Trophoblast cell (in vitro differentiated cells and primary cell): ENCODE results near the gene HDGFL3.

ENCODE experiments used
- DNase-seq, 2 donors: peaks; one replicate each; pipeline ENCODE4 v3.0.0-alpha.2; 2016
- H2AFZ ChIP-seq: 2 replicates; pipeline ENCODE4 v1.6.1; 2013; ENCODE audit warnings: low read length, moderate library complexity, mild to moderate bottlenecking; ENCODE audit not compliant: insufficient read depth, poor library complexity
- H2AK5ac ChIP-seq: 2 replicates; pipeline ENCODE4 v1.6.1; 2013; ENCODE audit warnings: mild to moderate bottlenecking, low read length
- H2BK120ac ChIP-seq: 2 replicates; pipeline ENCODE4 v1.6.1; 2013; ENCODE audit warnings: low read length, mild to moderate bottlenecking, moderate library complexity; ENCODE audit not compliant: insufficient read depth, poor library complexity
- H2BK12ac ChIP-seq: 2 replicates; pipeline ENCODE4 v1.6.1; 2013; ENCODE audit warnings: mild to moderate bottlenecking, low read length, moderate library complexity
- H2BK5ac ChIP-seq: 2 replicates; pipeline ENCODE4 v1.6.1; 2013; ENCODE audit warnings: low read length, low read depth, moderate library complexity, mild to moderate bottlenecking; ENCODE audit not compliant: poor library complexity
- H3K14ac ChIP-seq: 2 replicates; pipeline ENCODE4 v1.6.1; 2013; ENCODE audit warnings: mild to moderate bottlenecking, low read length
- H3K18ac ChIP-seq: 2 replicates; pipeline ENCODE4 v1.6.1; 2013; ENCODE audit warnings: mild to moderate bottlenecking, low read length
- H3K23ac ChIP-seq: 2 replicates; pipeline ENCODE4 v1.6.1; 2013; ENCODE audit warnings: low read length
- H3K27ac ChIP-seq: 2 replicates; pipeline ENCODE4 v1.5.1; 2013; ENCODE audit warnings: low read depth, mild to moderate bottlenecking, inconsistent platforms, low read length, moderate library complexity
- H3K27me3 ChIP-seq: 2 replicates; pipeline ENCODE4 v1.6.1; 2013; ENCODE audit warnings: inconsistent platforms, mild to moderate bottlenecking, low read length, moderate library complexity; ENCODE audit not compliant: insufficient read depth
- H3K36me3 ChIP-seq, 2 experiments: 1 replicate in 1 of 2; 2 replicates in 1 of 2; pipeline ENCODE4 v1.6.1; 2013; ENCODE audit warnings: low read length in 2 of 2, mild to moderate bottlenecking in 2 of 2, moderate library complexity in 1 of 2; ENCODE audit not compliant: insufficient read depth in 2 of 2, control insufficient read depth in 1 of 2
- H3K4ac ChIP-seq: 2 replicates; pipeline ENCODE4 v1.6.1; 2013; ENCODE audit warnings: low read depth, mild to moderate bottlenecking, low read length, moderate library complexity
- H3K4me1 ChIP-seq, 2 experiments: 1 replicate in 1 of 2; 2 replicates in 1 of 2; pipeline ENCODE4 v1.6.1; 2013; ENCODE audit warnings: low read length in 2 of 2, mild to moderate bottlenecking in 2 of 2, moderate library complexity in 1 of 2; ENCODE audit not compliant: insufficient read depth in 2 of 2, control insufficient read depth in 1 of 2
- H3K4me2 ChIP-seq: 2 replicates; pipeline ENCODE4 v1.6.1; 2013; ENCODE audit warnings: inconsistent platforms, mild to moderate bottlenecking, low read length, moderate library complexity
- H3K4me3 ChIP-seq: 2 replicates; pipeline ENCODE4 v1.5.1; 2013; ENCODE audit warnings: mild to moderate bottlenecking, low read depth, low read length, inconsistent platforms
- H3K79me1 ChIP-seq: one replicate; pipeline ENCODE4 v1.6.1; 2013; ENCODE audit warnings: low read length
- H3K79me2 ChIP-seq: 2 replicates; pipeline ENCODE4 v1.6.1; 2013; ENCODE audit warnings: low read length, mild to moderate bottlenecking; ENCODE audit not compliant: control insufficient read depth, insufficient read depth, poor library complexity
- H3K9ac ChIP-seq: 2 replicates; pipeline ENCODE4 v1.6.1; 2013; ENCODE audit warnings: mild to moderate bottlenecking, low read length
- H3K9me3 ChIP-seq: 2 replicates; pipeline ENCODE4 v1.6.1; 2013; ENCODE audit warnings: low read depth, mild to moderate bottlenecking, control low read depth, inconsistent platforms, low read length; ENCODE audit not compliant: insufficient read depth
- H4K12ac ChIP-seq: 2 replicates; pipeline ENCODE4 v1.6.1; 2013; ENCODE audit warnings: low read depth, mild to moderate bottlenecking, low read length, moderate library complexity
- H4K8ac ChIP-seq: 2 replicates; pipeline ENCODE4 v1.6.1; 2013; ENCODE audit warnings: low read depth, mild to moderate bottlenecking, low read length, moderate library complexity
- H4K91ac ChIP-seq: one replicate; pipeline ENCODE4 v1.6.1; 2013; ENCODE audit warnings: low read depth, mild to moderate bottlenecking, low read length, moderate library complexity
- WGBS: extraction: QIAGEN DNeasy Blood & Tissue Kit; methylation state at CpG from one replicate; pipeline ENCODE4 v1.1.7; 2013; ENCODE audit warnings: missing lambda C conversion rate; ENCODE audit not compliant: insufficient read length, insufficient coverage; ENCODE audit errors: extremely low coverage; 5-methylcytosine and 5-hydroxymethylcytosine counted together

HDGFL3 gene

GRCh38 chr15:83160741-83161140 is 46.9 kb downstream of the HDGFL3 start:
- DNase-seq: no peak
- Histone ChIP-seq H3K9ac (no peak overlapping the region), H4K12ac (no peak overlapping the region), H3K23ac (no peak overlapping the region), H3K27me3 (no peaks in the 10 kb centered on the region), H3K36me3 (peaks cover 2 to 5% of the 10 kb centered on the region in 2 experiments), H2AK5ac (no peak overlapping the region), H2BK5ac (no peak overlapping the region), H3K79me2 (no peaks in the 10 kb centered on the region), H3K79me1 (no peaks in the 10 kb centered on the region), H4K91ac (no peak overlapping the region), H3K4me1 (no peaks in the 10 kb centered on the region), H3K4me2 (no peak overlapping the region), H2AFZ (no peak overlapping the region), H3K4me3 (no peak overlapping the region), H2BK12ac (no peak overlapping the region), H3K14ac (no peak overlapping the region), H3K9me3 (no peaks in the 10 kb centered on the region), H3K27ac (no peak overlapping the region), H3K4ac (no peak overlapping the region), H2BK120ac (no peak overlapping the region), H4K8ac (no peak overlapping the region), H3K18ac (no peak overlapping the region)
- WGBS: no CpG with 5 or more reads among the region's 3 CpGs

- Histone ChIP-seq H3K79me2 (no peaks in the 10 kb centered on the region), H3K4me3 (no peak overlapping the region), H2BK120ac (no peak overlapping the region), H3K4me2 (no peak overlapping the region), H3K4me1 (no peaks in the 10 kb centered on the region), H3K23ac (no peak overlapping the region), H3K36me3 (peaks cover 2 to 5% of the 10 kb centered on the region in 2 experiments), H4K12ac (no peak overlapping the region), H3K27me3 (no peaks in the 10 kb centered on the region), H3K79me1 (no peaks in the 10 kb centered on the region), H3K27ac (no peak overlapping the region), H2AK5ac (no peak overlapping the region), H2BK12ac (no peak overlapping the region), H3K18ac (no peak overlapping the region), H4K91ac (no peak overlapping the region), H2AFZ (no peak overlapping the region), H3K4ac (no peak overlapping the region), H3K9ac (no peak overlapping the region), H3K9me3 (no peaks in the 10 kb centered on the region), H2BK5ac (no peak overlapping the region), H4K8ac (no peak overlapping the region), H3K14ac (no peak overlapping the region)
- no CpG with 5 or more reads among the region's 1 CpG for WGBS
- DNase-seq: peak; percentile 10 to 58
Measured at GRCh38 chr15:83158393-83158792, 49.2 kb downstream of the HDGFL3 start.

DNA sequence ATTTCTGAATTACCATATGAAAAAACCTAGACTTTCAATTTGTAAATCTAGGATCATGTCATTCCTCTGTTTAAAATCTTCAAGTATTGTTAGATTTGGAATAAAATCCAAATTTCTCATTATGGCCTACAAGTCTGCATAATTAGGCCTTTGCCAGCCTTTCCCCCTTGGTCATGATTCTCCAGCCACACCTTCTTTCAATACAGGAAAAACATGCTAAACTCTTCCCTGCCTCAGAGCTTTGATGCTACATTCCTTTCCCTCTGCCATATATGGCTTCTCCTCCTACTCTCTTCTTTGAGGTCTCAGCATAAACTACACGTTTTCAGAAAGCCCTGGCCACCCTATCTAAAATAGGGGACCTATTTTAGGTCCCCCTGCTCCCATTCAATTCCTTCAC is 51.7 kb downstream of the HDGFL3 start:
- Histone ChIP-seq H2BK5ac (no peak overlapping the region), H3K14ac (no peak overlapping the region), H3K36me3 (peaks cover 3 to 5% of the 10 kb centered on the region in 2 experiments), H3K4me3 (no peak overlapping the region), H3K23ac (no peak overlapping the region), H2BK12ac (no peak overlapping the region), H3K18ac (no peak overlapping the region), H4K8ac (no peak overlapping the region), H3K27ac (no peak overlapping the region), H3K79me2 (no peaks in the 10 kb centered on the region), H3K4me2 (no peak overlapping the region), H3K9me3 (no peaks in the 10 kb centered on the region), H2AFZ (no peak overlapping the region), H2AK5ac (no peak overlapping the region), H3K27me3 (no peaks in the 10 kb centered on the region), H2BK120ac (no peak overlapping the region), H3K4me1 (no peaks in the 10 kb centered on the region), H3K4ac (no peak overlapping the region), H4K12ac (no peak overlapping the region), H3K79me1 (no peaks in the 10 kb centered on the region), H4K91ac (no peak overlapping the region), H3K9ac (no peak overlapping the region)
- DNase-seq: peak in 1 of 2 donors; percentile 1
- WGBS: no CpG with 5 or more reads among the region's 1 CpG

DNA sequence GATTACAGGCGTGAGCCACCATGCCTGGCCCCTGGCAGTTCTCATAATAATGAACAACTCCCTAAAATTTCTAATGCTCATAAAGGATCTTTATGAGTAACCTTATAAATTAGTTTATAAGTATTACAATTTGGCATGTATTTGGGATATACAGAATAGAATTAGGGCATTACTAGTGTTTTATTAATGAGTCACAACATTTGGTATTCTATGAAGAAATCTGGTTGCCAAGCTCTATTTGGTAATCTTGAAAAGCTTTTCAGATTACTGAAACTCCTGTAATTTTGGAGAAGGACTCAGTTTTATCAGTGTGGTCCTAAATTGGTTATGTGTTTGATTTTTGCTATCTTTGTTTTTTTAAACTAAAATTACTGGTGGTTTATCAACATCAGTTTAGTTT is 54.3 kb downstream of the HDGFL3 start:
- H3K79me2 ChIP-seq: no peaks in the 10 kb centered on the region
- no peaks in the 10 kb centered on the region for H3K9me3 ChIP-seq
- no peak overlapping the region for H3K4ac ChIP-seq
- H3K18ac ChIP-seq: no peak overlapping the region
- H3K9ac ChIP-seq: no peak overlapping the region
- no peak overlapping the region for H2BK12ac ChIP-seq
- H3K27me3 ChIP-seq: no peaks in the 10 kb centered on the region
- no peak overlapping the region for H3K4me3 ChIP-seq
- no peak overlapping the region for H3K27ac ChIP-seq
- peaks cover 3 to 6% of the 10 kb centered on the region in 2 experiments for H3K36me3 ChIP-seq
- no peak overlapping the region for H2AFZ ChIP-seq
- H3K4me2 ChIP-seq: no peak overlapping the region
- H3K14ac ChIP-seq: no peak overlapping the region
- H3K23ac ChIP-seq: no peak overlapping the region
- H2AK5ac ChIP-seq: no peak overlapping the region
- WGBS: no CpG with 5 or more reads among the region's 1 CpG
- H2BK5ac ChIP-seq: no peak overlapping the region
- no peak overlapping the region for H4K12ac ChIP-seq
- DNase-seq: no peak
- no peak overlapping the region for H4K91ac ChIP-seq
- H3K79me1 ChIP-seq: no peaks in the 10 kb centered on the region
- no peak overlapping the region for H2BK120ac ChIP-seq
- no peaks in the 10 kb centered on the region for H3K4me1 ChIP-seq
- H4K8ac ChIP-seq: no peak overlapping the region
